GM12801 (cell line): ENCODE data around the gene POFUT1.

Source experiments
- TF ChIP-seq, protein P1 (sequence below): IDR thresholded peaks from one replicate; pipeline ENCODE4 v1.5.1; 2011; ENCODE audit warnings: control low read depth; ENCODE audit not compliant: insufficient read length; ENCODE audit errors: extremely low read depth

Gene POFUT1

DNA sequence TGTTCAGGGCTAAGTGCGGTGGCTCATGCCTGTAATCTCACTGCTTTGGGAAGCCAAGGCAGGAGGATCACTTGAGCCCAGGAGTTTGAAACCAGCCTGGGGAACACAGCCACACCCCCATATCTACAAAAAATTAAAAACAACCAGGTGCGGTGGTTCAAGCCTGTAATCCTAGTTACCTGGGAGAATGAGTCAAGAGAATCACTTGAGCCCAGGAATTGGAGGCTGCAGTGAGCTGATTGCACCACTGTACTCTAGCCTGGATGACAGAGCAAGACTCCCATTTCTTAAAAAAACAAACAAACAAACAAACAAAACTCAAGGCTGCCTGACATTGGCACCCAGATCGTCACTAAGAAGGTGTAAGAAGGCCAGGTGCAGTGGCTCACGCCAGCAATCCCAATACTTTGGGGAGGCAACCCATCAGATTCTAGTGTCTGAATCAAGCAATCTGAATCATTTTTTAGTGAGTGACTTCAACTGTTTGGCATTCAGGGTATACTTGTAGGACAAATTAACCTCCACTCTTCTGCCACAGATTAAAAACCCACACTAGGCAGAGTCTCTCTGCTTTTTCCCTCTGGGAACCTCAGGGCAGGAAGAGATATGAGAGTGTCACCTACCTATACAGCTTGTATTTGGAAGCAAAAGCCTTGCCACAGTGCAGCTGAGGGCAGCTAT, 6.2 kb upstream of the POFUT1 start:
- TF ChIP-seq, protein P1, sequence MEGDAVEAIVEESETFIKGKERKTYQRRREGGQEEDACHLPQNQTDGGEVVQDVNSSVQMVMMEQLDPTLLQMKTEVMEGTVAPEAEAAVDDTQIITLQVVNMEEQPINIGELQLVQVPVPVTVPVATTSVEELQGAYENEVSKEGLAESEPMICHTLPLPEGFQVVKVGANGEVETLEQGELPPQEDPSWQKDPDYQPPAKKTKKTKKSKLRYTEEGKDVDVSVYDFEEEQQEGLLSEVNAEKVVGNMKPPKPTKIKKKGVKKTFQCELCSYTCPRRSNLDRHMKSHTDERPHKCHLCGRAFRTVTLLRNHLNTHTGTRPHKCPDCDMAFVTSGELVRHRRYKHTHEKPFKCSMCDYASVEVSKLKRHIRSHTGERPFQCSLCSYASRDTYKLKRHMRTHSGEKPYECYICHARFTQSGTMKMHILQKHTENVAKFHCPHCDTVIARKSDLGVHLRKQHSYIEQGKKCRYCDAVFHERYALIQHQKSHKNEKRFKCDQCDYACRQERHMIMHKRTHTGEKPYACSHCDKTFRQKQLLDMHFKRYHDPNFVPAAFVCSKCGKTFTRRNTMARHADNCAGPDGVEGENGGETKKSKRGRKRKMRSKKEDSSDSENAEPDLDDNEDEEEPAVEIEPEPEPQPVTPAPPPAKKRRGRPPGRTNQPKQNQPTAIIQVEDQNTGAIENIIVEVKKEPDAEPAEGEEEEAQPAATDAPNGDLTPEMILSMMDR = no peak

DNA sequence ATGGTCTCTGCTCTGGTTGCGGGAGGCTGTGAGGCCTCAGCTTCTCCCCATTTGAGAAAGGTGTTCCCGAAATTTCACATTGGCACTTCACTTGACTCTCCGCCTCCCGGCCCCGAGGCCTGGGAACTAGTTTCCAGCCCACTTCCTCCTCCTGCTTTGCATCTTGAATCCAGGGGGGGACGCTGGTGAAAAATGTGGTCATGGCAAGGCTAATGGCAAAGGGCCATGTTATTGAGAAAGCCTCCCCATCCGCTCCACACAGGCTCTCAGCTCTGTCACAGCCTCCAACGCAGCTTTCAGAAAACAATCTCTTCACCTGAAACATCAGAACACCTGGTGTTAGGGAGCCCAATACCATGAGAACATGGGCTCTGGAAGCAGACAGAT, 5.7 kb upstream of the POFUT1 start:
- TF ChIP-seq, protein P1 = no peak

DNA sequence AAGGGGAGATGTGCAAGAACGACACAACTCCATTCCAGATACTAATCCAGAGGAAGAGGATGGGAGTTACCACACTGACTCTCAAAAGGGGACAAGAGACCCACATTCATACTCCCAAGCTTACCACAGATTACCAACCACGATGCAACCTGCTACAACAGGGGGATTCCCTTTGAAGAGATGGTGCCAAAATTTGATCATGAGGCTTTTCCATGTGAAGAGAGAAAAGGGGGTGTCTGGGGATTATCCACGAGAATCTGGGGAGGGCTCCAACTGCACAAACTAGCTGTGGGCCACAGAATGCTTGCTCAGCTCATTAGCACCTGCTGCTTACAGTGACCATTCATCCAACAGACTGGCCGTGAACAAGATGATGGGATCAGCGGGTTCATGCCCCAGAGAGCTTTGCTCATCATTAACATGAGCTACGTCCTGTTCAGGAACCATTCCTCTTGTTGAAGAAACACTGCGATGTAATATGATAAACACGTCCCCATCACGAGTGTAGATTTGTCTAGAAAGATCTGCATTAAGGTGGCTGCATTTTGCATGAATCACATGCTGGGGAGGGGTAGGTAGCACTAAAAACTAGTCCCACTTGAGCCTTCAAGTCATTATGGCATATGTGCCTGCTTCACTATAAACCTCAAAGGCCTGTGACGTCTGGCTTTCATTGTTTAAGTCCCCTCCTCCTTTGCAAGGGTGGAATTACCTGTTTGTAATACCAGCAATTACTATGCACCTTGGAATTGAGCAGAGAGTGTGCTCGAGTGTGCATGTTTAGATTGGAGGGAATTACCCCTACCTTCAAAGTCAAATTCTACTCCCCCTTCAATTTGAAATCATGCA, 4.1 kb upstream of the POFUT1 start:
- TF ChIP-seq, protein P1 = no peak

DNA sequence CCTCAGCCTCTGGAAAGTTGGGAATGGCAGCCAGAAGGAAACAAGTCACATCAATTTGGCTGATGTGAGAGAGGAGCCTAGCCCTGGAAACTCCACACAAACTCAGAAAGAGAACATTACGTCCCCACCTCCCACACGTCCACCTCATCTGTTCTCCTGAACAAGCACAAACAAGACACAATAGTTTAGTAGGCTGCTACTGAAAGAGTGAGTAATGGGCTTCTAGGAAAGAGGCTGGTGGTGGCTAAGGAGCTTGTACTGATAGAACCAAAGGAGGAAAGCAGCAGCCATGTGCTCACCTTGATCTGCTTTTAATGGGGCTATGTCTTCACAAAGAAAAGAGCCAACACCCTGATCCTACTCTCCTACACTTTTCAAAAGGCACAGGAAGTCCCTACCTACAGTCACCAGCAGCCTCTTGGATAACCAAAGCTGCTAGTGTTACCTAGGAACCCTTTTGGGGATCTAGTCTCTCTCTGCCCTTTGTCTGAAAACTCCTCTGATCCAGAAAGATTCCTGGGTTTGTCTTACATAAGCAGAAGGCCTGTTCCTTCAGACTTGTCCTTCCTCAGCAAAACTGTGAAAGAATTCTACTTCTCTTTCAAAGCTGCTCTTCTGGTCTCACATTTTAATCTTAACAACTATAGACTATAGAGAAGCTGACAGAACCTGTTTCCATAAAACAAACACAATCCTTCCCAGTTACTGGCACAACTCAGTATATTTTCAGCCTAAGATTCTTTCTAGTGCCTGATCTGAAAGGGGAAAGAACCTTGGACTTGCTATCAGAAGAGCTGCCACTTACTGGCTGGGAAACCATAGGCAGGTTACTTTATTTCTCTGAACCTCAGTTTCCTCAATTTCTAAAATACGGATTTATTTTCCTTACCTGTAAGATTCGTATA, 3.2 kb upstream of the POFUT1 start:
- TF ChIP-seq, protein P1 = no peak

DNA sequence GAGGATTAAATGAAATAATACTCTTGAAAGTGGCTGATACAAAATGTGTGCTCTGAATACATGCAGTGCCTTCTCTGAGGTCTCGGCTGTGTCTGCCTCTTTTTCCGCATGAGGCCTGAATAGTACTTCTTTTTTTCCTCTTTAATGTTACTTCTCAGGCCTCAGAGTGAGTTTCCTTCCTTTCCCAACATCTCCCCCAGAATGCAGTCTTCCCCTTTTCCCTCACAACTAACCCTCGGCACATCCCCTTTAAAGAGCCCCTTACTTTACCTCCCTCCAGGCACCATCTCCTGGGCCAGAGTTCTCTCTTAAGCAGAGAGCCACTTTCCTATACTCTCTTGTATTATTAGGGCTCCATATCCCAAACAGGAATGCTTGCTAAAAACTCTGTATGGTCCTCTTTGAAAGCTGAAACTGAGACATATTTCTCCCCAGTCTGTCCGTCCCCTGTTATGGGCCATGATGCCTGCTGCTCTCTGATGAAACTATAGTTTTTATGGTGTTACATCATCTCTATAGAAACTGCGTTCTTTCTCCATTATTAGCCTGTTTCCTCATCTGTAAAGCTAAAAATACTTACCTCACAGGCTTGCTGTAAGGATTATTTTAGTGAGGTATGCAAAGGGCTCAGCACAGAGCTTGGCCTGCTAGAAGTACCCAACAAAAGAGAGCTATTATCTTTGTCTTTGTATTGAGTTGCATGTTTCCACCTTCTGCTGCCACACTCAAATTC, 2.4 kb upstream of the POFUT1 start:
- TF ChIP-seq, protein P1 = no peak

DNA sequence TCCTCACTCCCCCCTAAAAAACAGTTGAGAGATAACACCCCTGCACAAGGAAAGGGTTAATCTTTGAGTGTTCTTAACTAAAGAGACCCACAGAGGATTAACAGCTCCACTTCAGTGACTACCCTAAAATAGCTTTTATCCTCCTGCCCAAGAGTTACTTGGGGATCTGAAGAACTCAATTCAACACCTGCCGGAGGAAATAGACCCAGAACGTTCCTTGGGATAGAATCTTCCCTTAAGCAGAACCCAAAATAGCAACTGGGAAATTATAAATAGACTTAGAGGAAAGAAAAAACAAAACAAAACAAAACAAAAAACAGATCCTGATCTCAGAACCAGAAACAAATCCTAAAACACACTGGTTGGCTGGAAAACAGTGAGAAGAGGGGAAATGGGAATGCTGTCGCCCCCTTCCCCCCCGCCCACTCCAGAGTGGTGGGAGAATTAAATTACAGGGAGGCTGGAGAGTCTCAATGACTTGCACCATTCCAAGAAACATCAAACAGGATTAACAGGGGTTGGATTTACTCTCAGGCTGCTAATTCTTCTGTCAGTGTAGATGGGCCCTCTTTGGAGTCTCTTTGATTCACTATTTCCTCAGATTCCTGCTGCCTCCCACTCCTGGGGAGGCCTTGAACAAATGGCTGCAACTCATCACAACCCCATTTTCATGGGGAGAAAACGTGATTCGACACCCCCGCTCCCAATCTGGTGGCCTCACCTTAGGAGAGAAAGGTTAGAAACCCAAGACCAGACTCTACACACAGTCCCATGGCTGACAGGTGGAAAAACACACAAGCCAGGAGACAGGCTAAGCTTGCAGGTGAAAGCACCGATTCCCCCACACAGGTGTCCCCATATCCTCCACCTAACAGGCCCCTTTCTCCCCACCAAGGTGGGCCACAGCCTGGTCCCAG, 1.6 kb upstream of the POFUT1 start:
- TF ChIP-seq, protein P1 = no peak
